Endodermal cell (in vitro differentiated cells): ENCODE data around the gene CLSTN1. TPM values are rescaled to one million over a fixed set of nuclear protein-coding genes. Genes with fewer than 3 reads are reported as not detected.
A peak's percentile ranks its signal among the peaks of the same experiment; 100 is the strongest.

ENCODE experiments used
- DNase-seq: peaks from one replicate; pipeline ENCODE4 v3.0.0-alpha.2; 2017
- H3K27ac ChIP-seq: 2 replicates; pipeline ENCODE4 v1.5.1; 2013; ENCODE audit warnings: mild to moderate bottlenecking, low read depth, low read length, moderate library complexity
- H3K27me3 ChIP-seq: 2 replicates; pipeline ENCODE4 v1.6.1; 2013; ENCODE audit warnings: mild to moderate bottlenecking, low read length, moderate library complexity; ENCODE audit not compliant: insufficient read depth, control insufficient read depth, poor library complexity, severe bottlenecking
- H3K36me3 ChIP-seq: 2 replicates; pipeline ENCODE4 v1.7.0; 2013; ENCODE audit warnings: mild to moderate bottlenecking, low read length, moderate library complexity; ENCODE audit not compliant: control insufficient read depth, insufficient read depth
- H3K4me1 ChIP-seq: one replicate; pipeline ENCODE4 v1.7.0; 2013; ENCODE audit warnings: low read length; ENCODE audit not compliant: control insufficient read depth, insufficient read depth
- H3K4me3 ChIP-seq: 2 replicates; pipeline ENCODE4 v1.5.1; 2013; ENCODE audit warnings: mild to moderate bottlenecking, low read length, moderate library complexity
- H3K9ac ChIP-seq: 2 replicates; pipeline ENCODE4 v1.6.1; 2013; ENCODE audit warnings: mild to moderate bottlenecking, low read length, moderate library complexity; ENCODE audit not compliant: poor library complexity, severe bottlenecking; ENCODE audit errors: extremely low read depth
- H3K9me3 ChIP-seq: 2 replicates; pipeline ENCODE4 v1.6.1; 2013; ENCODE audit warnings: mild to moderate bottlenecking, low read length, moderate library complexity; ENCODE audit not compliant: control insufficient read depth
- H3K27ac Mint-ChIP-seq: 2 replicates; pipeline ENCODE4 v1.8.0; 2020; ENCODE audit warnings: mixed read lengths
- H3K27me3 Mint-ChIP-seq: 2 replicates; pipeline ENCODE4 v1.8.0; 2021; ENCODE audit warnings: mild to moderate bottlenecking, mixed read lengths; ENCODE audit not compliant: insufficient read depth
- H3K36me3 Mint-ChIP-seq: 2 replicates; pipeline ENCODE4 v1.8.0; 2020; ENCODE audit warnings: low read depth, mixed read lengths
- H3K4me1 Mint-ChIP-seq: 2 replicates; pipeline ENCODE4 v1.8.0; 2020; ENCODE audit warnings: mixed read lengths
- H3K4me3 Mint-ChIP-seq: 2 replicates; pipeline ENCODE4 v1.8.0; 2020; ENCODE audit warnings: mild to moderate bottlenecking, moderate library complexity, mixed read lengths
- H3K9me3 Mint-ChIP-seq: 2 replicates; pipeline ENCODE4 v1.8.0; 2020; ENCODE audit warnings: mild to moderate bottlenecking, mixed read lengths
- CTCF ChIP-seq: fragments of 200-600 bp; sonication (generic); conservative IDR thresholded peaks from 2 replicates; pipeline ENCODE4 v1.5.0; 2021; ENCODE audit warnings: antibody characterized with exemption, mild to moderate bottlenecking
- WGBS, 2 experiments: methylation state at CpG; one replicate each; pipeline versions ENCODE4 v1.1.5 to v1.1.7; 2013; ENCODE audit warnings: missing lambda C conversion rate in 2 of 2, mixed read lengths in 1 of 2; ENCODE audit not compliant: insufficient coverage in 1 of 2, insufficient read length in 1 of 2; 5-methylcytosine and 5-hydroxymethylcytosine counted together
- total RNA-seq, 2 donors: library from RNA; stranded (reverse); fragmentation: NEBNext Ultra II Directional in 1 of 2; extraction: Animal tissue kit (Norgen Biotek cat#: 25700) in 1 of 2; gene quantifications; 2 replicates in 1 of 2; 3 replicates in 1 of 2; pipeline ENCODE4 v1.2.1, GENCODE V29; 2021

CLSTN1 gene
- total RNA-seq, 2 donors from 2014 or later, result 96.6 to 116 TPM

- H3K36me3 ChIP-seq, result peaks cover 68% of the 10 kb centered on the region
- no peak overlapping the region for H3K4me3 Mint-ChIP-seq
- no peak overlapping the region for H3K9ac ChIP-seq
- TF ChIP-seq CTCF, result no peak
- peaks cover 8% of the 10 kb centered on the region for H3K9me3 Mint-ChIP-seq
- H3K36me3 Mint-ChIP-seq, result peaks cover 79% of the 10 kb centered on the region
- no peaks in the 10 kb centered on the region for H3K9me3 ChIP-seq
- H3K4me1 Mint-ChIP-seq, result no peaks in the 10 kb centered on the region
- H3K27ac Mint-ChIP-seq, result peak overlapping the region; percentile 20
- no peaks in the 10 kb centered on the region for H3K4me1 ChIP-seq
- H3K27me3 Mint-ChIP-seq, result no peaks in the 10 kb centered on the region
- DNase-seq, result no peak
- H3K27ac ChIP-seq, result peak overlapping the region; percentile 32
- H3K4me3 ChIP-seq, result no peak overlapping the region
- 96 to 98% methylated on average over 20 to 31 of the region's 31 CpGs for WGBS, 2 experiments
- no peaks in the 10 kb centered on the region for H3K27me3 ChIP-seq
Observed at GRCh38 chr1:9731051-9731537, 92.7 kb downstream of the CLSTN1 start.

GRCh38 chr1:9730096-9730901 is 93.5 kb downstream of the CLSTN1 start:
- Mint-ChIP-seq H3K27ac (no peak overlapping the region), H3K9me3 (peaks cover 8% of the 10 kb centered on the region), H3K4me3 (no peak overlapping the region), H3K27me3 (no peaks in the 10 kb centered on the region), H3K36me3 (peaks cover 71% of the 10 kb centered on the region), H3K4me1 (no peaks in the 10 kb centered on the region)
- Histone ChIP-seq H3K4me3 (no peak overlapping the region), H3K36me3 (peaks cover 61% of the 10 kb centered on the region), H3K9ac (no peak overlapping the region), H3K27ac (no peak overlapping the region), H3K9me3 (no peaks in the 10 kb centered on the region), H3K27me3 (no peaks in the 10 kb centered on the region), H3K4me1 (no peaks in the 10 kb centered on the region)
- DNase-seq, result no peak
- WGBS, 2 experiments, result 95% methylated on average over 34 to 45 of the region's 45 CpGs
- TF ChIP-seq CTCF, result no peak

GRCh38 chr1:9729523-9729922 is 94.2 kb downstream of the CLSTN1 start:
- Histone ChIP-seq H3K27ac (no peak overlapping the region), H3K4me1 (no peaks in the 10 kb centered on the region), H3K27me3 (no peaks in the 10 kb centered on the region), H3K36me3 (peaks cover 53% of the 10 kb centered on the region), H3K9me3 (no peaks in the 10 kb centered on the region), H3K9ac (no peak overlapping the region), H3K4me3 (no peak overlapping the region)
- H3K27ac Mint-ChIP-seq, result no peak overlapping the region
- H3K36me3 Mint-ChIP-seq, result peaks cover 69% of the 10 kb centered on the region
- no peak for DNase-seq
- H3K9me3 Mint-ChIP-seq, result peaks cover 8% of the 10 kb centered on the region
- no peak overlapping the region for H3K4me3 Mint-ChIP-seq
- no peaks in the 10 kb centered on the region for H3K4me1 Mint-ChIP-seq
- no peak for TF ChIP-seq CTCF
- H3K27me3 Mint-ChIP-seq, result no peaks in the 10 kb centered on the region
- WGBS, 2 experiments, result 94 to 95% methylated on average over 4 to 12 of the region's 12 CpGs
